SH-SY5Y (cell line): ENCODE results near the gene UNKL.

Experiments used
- GATA2 ChIP-seq: IDR thresholded peaks from 2 replicates; pipeline ENCODE4 v1.6.1; 2011; ENCODE audit warnings: mild to moderate bottlenecking, low read depth, low read length
- GATA3 ChIP-seq: IDR thresholded peaks from 2 replicates; pipeline ENCODE4 v1.6.1; 2011; ENCODE audit warnings: low read depth, mild to moderate bottlenecking, low read length, moderate library complexity

Gene UNKL

DNA sequence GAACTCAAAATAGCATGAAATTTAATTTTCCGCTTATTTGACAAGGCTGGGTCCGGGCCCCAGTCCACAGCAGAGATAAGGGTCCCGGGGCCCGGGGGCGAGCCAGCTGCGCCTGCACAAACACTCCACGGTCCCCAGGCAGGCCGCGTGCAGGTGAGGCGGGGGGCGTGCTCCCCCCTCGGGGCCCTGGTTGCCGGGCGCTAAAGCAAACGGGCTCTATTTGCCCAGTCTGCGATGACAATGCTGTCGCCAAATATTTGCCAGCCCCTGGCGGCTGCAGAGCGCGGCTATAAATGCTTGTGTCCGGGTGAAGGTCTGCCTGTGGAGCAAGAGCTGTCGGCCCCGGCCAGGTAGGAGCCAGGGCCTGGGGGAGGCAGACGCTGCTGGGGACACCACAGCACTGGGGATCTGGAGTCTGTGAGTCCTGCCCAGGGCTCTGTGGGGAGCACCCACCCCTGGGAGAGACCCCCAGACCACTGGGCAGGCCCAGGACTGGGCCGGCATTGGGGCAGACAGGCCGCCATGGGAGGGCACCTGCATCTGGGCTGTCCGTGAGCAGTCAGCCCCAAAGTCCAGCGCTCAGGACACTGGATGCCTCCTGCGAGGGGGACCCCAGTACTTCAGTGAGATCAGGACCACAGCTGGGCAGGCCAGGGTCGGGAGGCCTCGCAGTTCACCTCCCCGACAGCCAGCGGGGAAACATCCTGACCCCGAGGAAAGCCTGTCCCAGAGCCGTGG is 16.4 kb upstream of the UNKL start, which contains the start of gene PERCC1:
Gene PERCC1, plus strand, starts transcription at position 320 of the 738 bp plus-strand sequence. CDS start 1,516 bp downstream, outside the sequence.
- TF ChIP-seq GATA2 (peak; percentile 75), GATA3 (no peak)

DNA sequence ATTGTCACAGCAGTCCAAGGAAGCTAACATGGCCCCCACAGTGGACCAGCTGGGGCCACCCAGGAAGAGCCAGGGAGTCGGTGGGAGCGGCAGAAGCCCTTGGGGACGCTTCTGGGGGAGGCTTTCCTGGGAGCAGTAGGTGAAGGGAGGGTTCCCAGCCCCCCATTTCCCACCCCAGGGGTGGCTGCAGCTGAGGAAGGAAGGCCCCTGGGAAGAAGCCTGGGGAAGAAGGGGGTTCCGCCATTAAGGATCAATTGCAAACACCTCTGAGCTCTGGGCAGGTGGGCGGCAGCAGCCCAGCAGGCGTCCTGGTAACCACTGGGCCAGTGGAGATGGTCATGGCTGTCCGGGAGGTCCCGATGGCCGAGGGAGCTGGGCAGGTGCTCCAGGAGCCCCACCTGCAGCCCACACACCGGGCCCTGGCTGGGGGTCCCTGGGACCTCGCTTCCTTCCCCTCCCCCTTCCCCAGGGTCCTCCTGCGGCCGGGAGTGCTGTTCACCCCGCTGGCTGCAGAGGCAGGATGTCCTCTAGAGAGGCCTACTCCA is 15.8 kb upstream of the UNKL start:
- TF ChIP-seq GATA2 (no peak), GATA3 (no peak)

DNA sequence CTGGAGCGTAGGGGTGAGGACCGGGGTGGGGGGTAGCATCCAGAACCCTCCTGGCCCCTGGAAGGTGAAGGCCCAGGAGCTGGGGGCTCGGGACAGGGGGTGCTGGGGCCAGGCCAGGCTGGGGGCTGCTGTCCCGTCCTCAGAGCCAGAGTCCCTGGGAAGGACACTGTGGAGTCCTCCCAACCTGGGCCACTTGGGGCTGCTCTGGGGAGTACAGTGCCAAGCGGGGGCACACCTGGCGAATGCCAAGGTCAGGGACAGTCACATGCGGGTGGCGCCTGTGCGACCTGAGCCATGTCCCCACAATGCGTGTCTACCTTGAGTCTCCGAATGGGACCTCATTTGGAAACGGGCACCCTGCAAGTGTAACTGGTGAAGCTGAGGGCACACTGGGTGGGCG is 15.1 kb upstream of the UNKL start:
- TF ChIP-seq GATA2 = no peak
- TF ChIP-seq GATA3 = no peak

DNA sequence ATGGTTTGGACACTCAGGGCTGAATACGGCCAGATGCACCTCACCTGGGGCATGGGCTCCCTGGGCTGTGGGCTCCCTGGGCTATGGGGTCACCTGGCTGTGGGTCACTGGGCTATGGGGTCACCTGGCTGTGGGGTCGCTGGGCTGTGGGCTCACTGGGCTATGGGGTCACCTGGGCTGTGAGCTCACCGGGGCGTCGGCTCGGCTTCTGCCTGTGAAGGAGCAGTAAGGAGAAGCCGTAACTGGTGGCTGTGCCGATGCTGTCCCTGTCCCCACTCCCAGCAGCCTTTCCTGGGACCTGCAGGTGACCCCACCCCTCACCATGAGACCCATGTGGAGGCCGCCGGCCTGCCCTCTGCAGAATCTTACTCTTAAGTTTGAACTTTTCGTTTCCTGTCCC is 14.5 kb upstream of the UNKL start:
- TF ChIP-seq GATA3 (no peak), GATA2 (no peak)

DNA sequence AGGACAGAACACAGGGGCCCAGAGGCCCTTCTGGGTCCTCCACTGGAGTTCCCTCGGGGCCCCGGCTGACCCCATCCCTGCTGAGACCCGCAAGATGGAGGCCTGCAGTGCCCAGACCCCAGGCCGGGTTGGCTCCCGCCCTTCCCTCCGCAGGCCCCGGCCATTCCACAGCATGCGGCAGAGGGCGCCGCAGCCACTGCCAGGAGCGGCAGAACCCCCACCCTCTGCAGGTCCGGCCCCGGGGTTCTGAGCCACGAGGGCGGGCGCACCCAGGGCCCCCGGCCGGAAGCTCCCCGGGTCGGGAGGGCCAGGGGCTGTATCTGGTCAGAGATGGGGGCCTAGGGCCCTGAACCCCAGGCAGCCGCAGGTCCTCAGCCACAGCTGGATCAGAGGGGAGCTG is 14.0 kb upstream of the UNKL start:
- TF ChIP-seq GATA2 = no peak
- TF ChIP-seq GATA3 = no peak

DNA sequence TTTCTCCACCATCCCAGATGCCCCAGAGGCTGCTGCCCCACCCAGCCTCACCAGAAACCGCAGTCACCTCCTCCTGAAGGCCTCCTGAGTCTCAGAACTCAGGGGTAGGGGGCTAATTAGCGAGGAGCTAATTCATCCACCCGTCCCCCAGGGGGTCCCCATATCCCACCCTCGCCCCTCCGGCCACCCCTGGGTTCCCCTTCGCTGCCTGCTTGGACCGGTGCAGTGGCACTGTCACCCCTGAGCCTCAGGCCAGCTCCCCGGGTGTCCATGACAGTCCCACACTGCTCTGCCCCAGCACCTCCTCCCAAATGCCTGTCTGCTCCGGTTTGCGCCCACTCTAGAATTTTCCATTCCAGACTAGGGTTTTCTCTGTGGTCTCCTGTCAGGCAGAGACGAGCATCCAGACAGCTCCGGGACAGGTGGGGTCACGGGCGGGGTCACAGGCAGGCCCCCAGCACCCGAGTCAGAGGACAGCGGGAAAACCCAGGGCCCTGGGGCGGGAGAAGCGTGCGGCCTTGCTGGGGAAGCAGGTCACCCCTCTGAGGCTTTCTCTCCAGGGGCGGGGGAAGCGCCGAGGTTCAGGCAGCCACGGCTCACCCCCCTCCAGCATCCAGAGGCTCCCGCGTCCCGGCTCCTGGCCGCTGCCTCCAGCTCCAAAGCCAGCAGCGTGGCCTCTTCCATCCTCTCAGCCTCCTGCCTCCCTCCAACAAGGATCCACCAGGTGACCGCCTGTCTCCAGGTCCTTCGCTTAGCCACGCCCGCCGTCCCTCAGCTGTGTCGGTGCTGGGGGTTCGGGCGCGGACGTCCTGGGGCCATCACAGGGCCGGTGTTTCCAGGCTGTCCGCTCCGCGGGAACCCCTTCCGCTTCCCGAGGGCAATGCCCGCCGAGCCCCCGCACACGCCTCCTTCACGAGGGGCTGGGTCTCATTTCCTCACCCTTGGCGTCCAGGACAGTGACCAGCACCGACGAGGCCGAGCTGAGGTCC is 13.3 kb upstream of the UNKL start:
- TF ChIP-seq GATA2 (no peak), GATA3 (no peak)

DNA sequence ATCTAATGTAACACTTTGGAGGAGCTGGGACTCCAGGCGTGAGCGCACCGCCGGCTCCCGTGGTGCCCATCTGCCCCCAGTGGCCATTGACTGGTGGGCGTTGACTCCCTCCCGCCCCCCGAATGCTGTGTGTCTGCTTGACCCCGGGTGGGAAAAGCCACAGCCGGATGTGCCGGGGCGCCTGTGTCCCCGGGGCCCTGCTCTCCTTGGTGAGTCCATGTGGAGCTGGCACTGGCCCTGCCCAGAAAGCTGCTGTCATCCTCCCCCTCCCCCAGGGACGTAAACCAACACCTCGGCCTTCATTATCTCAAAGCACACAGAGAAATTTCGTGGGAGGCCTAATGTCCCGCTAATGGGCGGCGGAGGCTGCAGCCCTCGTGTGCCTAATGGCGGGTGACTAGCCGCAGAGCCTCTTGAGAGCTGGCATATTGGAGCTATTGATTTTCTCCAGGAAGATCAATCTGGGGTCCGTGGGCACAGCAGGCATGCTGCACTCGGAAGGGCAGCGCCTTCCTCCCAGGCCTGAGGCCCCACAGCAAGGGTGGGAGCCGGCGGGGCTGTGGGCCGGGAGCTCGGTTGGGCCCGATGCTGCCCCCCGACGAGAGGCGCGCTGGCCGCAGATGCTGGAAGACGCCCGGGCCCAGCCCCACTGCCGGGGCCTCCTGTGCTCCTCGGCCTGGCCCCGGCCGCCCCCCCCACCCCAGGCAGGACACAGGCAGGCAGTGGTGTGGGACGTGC is 12.4 kb upstream of the UNKL start:
- TF ChIP-seq GATA2 = no peak
- TF ChIP-seq GATA3 = no peak

DNA sequence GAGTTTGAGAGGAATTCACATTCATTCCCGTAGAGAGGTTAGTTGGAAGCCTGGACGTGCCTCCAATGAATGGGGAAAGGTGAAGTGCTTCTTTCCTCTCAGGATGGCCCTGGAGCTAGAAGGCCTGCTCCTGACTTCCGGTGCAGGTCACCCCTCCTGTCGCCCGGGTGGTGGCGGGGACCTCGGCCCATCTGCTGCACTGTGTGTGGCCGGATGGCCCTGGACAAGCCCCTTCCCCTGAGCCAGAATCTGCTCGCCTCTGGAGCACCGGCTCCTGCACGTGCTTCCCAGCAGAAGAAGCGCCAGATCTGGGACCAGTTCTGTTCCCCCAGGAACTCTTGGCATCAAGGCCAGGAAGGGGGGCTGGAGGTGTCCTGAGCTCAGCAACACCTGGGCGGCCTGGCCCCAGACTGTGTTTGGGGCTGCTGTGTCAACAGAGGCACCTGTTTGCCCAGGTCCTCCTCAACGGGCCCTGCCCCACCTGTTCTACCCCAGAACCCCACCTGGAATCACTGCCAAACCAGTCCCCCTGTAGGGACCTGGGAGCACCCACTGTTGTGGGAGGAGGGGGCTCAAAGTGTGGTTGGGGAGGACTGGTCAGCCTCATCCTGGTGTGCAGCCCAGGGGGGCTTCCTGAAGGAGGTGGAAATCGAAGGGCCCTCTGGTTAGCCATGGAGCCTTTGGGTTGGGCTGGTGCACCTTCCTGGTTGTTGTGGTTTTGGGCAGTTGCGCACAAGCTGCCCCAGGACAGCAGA is 11.3 kb upstream of the UNKL start:
- no peak for TF ChIP-seq GATA3
- no peak for TF ChIP-seq GATA2

DNA sequence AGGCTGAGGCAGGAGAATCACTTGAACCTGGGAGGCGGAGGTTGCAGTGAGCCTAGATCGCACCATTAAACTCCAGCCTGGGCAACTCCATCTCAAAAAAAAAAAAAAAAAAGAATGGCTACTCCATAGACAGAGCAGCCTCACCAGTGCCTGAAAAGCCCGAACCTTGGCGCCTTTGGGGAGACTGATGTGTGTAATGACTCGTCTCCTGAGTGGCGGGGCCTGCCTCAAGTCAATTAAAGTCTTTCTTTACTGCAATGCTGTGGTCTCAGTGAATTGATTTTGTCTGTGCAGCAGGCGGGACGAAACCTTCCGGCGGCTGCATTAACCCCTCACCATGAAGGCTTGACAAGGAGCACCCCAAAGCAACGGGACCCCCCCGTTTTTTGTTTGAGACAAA is 9.5 kb upstream of the UNKL start:
- TF ChIP-seq GATA2 = no peak
- TF ChIP-seq GATA3 = no peak

DNA sequence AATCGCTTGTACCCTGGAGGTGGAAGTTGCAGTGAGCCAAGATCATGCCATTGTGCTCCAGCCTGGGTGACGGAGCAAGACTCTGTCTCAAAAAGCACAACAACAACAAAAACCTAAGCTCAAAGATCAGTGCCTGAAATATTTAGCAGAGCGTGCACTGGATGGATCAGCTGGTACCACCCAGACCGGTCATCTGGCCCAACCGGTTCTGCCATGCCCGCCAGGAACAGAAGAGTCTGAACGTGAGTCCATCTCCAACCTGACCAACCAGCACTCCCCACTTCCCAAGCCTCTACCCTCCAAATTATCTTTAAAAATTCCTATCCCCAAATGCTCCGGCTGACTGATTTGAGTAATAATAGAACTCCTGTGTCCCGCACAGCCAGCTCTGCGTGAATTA is 7.6 kb upstream of the UNKL start:
- TF ChIP-seq GATA3 = no peak
- TF ChIP-seq GATA2 = no peak

DNA sequence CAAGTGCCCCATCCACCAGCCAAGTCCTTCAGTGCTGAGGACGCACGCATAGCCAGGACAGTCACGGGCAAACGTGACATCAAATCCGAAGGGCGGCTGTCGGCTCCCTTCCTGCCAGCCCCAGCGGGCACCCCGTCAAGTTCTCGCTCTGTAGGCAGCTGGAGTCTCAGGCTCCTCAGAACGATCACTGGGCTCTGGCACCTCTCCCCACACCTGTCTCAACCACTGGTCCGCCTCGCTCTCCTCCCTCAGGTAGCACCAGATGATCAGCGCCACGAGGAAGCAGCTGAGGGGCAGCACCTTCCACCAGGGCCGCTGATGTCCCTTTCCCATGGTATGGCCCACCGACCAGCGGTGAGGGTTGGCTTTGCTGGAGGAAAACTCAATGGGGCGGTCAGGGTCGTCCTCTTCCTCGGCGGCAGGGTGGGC is 5.6 kb upstream of the UNKL start:
- TF ChIP-seq GATA2 = no peak
- no peak for TF ChIP-seq GATA3

DNA sequence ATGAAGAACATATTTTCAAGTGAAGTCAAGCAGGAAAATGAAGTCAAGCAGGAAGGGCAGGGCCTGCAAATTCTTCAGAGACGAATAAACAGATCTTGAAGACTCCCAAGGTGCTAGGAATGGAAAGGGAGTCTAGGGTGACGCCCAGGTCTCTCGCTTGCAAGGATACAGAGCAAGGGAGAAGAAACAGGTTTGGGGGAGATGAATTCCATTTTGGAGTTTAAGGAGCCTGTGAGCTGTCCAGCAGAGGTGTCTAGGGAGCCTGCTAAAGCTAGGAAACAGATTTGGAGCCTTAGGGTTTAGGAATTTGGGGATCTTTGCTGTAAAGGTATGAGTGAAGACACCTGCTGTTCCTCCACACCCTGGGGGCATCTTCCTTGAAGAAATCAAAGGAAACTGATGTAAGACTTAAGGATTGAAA is 2.0 kb upstream of the UNKL start:
- TF ChIP-seq GATA3 = no peak
- TF ChIP-seq GATA2 = no peak
